K562 (cell line): ENCODE measurements around the gene TMEM187. TPM values are rescaled to one million over a fixed set of nuclear protein-coding genes. Genes with fewer than 3 reads are reported as not detected.
A peak's percentile ranks its signal among the peaks of the same experiment; 100 is the strongest.

Experiments
- BRD4 ChIP-seq: fragments of 200-600 bp; sonication (generic); IDR thresholded peaks from 2 replicates; pipeline ENCODE4 v1.6.1; 2017; ENCODE audit warnings: inconsistent platforms
- CC2D1A ChIP-seq: fragments of 450-650 bp; IDR thresholded peaks from 2 replicates; pipeline ENCODE4 v1.6.1; 2017; ENCODE audit warnings: mild to moderate bottlenecking
- ESRRA ChIP-seq: fragments of 450-650 bp; IDR thresholded peaks from 2 replicates; pipeline ENCODE4 v1.6.1; 2014; ENCODE audit warnings: low read depth, mild to moderate bottlenecking, moderate library complexity, borderline replicate concordance
- HNRNPH1 ChIP-seq: fragments of 200-400 bp; formaldehyde crosslinking; optimal IDR thresholded peaks from 2 replicates; pipeline ENCODE3; 2017; ENCODE audit warnings: low read depth, mild to moderate bottlenecking, low read length, moderate library complexity
- HSF4 ChIP-seq: fragments of 250-450 bp; sonication (Bioruptor Pico); IDR thresholded peaks from 2 replicates; pipeline ENCODE4 v2.1.2; 2022; ENCODE audit warnings: mild to moderate bottlenecking, moderate library complexity, borderline replicate concordance
- KHSRP ChIP-seq: fragments of 450-650 bp; IDR thresholded peaks from 2 replicates; pipeline ENCODE4 v1.6.1; 2017
- MBD2 ChIP-seq: sonication (generic); IDR thresholded peaks from 2 replicates; pipeline ENCODE4 v1.6.1; 2016; ENCODE audit warnings: low read depth, borderline replicate concordance
- MTA3 ChIP-seq: fragments of 450-650 bp; formaldehyde crosslinking; IDR thresholded peaks from 2 replicates; pipeline ENCODE4 v1.6.1; 2017; ENCODE audit warnings: mild to moderate bottlenecking, borderline replicate concordance
- NRF1 ChIP-seq, 2 experiments: fragments of 450-650 bp; IDR thresholded peaks in 1 of 2; conservative IDR thresholded peaks in 1 of 2; 2 replicates each; pipeline ENCODE4 v1.6.1; 2014; ENCODE audit warnings: mild to moderate bottlenecking in 2 of 2
- POLR2AphosphoS2 ChIP-seq: IDR thresholded peaks from 2 replicates; pipeline ENCODE4 v1.6.1; 2012; ENCODE audit warnings: low read length, improper control_type of control experiment
- PRMT5 ChIP-seq: sonication (generic); formaldehyde crosslinking; IDR thresholded peaks from 2 replicates; pipeline ENCODE4 v1.5.0; 2020; ENCODE audit warnings: missing genetic modification reagents
- TEAD1 ChIP-seq, 2 experiments: fragments of 450-650 bp in 1 of 2; sonication (generic) in 1 of 2; formaldehyde crosslinking; IDR thresholded peaks; 2 replicates each; pipeline versions ENCODE4 v1.4.0 to v1.8.0; 2020 to 2022; ENCODE audit warnings: mild to moderate bottlenecking in 2 of 2, missing genetic modification reagents in 1 of 2
- polyA plus RNA-seq, 8 experiments: library from polyadenylated mRNA; depleted of rRNA in 4 of 8; stranded (reverse) in 5 of 8; unstranded in 3 of 8; fragments of >200 nt; fragmentation: Nextera tagmentation in 2 of 8; fragmentation: Illumina TruSeq in 1 of 8; extraction: Ambion mirVana in 2 of 8; extraction: Trizol in 1 of 8; gene quantifications; 2 replicates each; pipeline versions ENCODE4 v1.2.1 to v1.2.3, GENCODE V29; 2011 to 2014; ENCODE audit warnings: inconsistent platforms in 1 of 8, missing spikeins in 1 of 8
- total RNA-seq, 7 experiments: library from RNA; depleted of rRNA in 6 of 7; stranded (reverse); fragments of >200 nt in 6 of 7; fragmentation: Illumina TruSeq in 2 of 7; extraction: Trizol in 2 of 7; gene quantifications; 2 replicates each; pipeline versions ENCODE4 v1.2.1 to v1.2.3, GENCODE V29; 2011 to 2021; ENCODE audit warnings: low replicate concordance in 1 of 7
- TF ChIP-seq, protein P1 (sequence below): fragments of 450-650 bp; IDR thresholded peaks from 2 replicates; pipeline ENCODE4 v1.6.1; 2016; ENCODE audit warnings: mild to moderate bottlenecking, moderate library complexity
- TF ChIP-seq, protein P2 (sequence below): sonication (generic); IDR thresholded peaks from 2 replicates; pipeline ENCODE4 v1.6.1; 2016
- TF ChIP-seq, protein P3 (sequence below): fragments of 450-650 bp; formaldehyde crosslinking; IDR thresholded peaks from 2 replicates; pipeline ENCODE4 v1.4.0; 2020; ENCODE audit warnings: mild to moderate bottlenecking, mixed read lengths

TMEM187 gene
- total and polyA plus RNA-seq, 9 of the 15 experiments (the other 6 are each of a cell fraction or from before 2014, with no cell fraction given): 0.13 to 6.4 (median 1.6) TPM

DNA sequence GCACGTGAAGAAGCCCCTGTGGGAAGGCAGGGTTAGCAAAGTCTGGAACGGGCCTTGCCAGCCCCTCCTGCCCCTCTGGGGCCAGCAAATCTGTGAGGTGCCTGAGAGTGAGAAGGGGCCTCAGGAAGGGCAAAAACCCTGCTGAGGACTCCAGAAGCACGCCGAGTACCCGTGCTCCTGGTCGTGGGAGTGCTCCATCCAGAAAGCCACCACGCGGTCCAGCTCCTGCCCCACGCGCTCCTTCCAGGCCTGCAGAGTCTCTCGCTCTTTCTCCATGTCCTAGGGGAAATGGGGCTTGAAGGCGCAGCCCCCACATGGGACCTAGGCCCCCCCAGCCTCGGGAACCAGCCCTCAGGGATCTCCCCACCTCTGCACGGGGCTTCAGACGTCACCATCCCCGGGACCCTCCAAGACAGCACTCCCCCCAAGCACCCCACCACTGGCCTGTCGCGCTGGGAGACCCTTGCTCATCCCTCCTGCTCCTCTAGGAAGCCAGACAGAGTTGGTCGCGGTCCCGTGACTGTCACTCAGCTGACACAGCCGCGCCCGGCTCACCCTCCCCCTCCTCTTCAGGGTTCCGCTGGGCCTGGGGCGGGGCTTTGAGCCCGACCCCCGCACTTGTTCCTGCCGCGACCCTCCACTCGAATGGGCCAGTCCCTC, 28.3 kb upstream of the TMEM187 start, which contains the start of gene RENBP (continued):
- TF ChIP-seq, protein P1, sequence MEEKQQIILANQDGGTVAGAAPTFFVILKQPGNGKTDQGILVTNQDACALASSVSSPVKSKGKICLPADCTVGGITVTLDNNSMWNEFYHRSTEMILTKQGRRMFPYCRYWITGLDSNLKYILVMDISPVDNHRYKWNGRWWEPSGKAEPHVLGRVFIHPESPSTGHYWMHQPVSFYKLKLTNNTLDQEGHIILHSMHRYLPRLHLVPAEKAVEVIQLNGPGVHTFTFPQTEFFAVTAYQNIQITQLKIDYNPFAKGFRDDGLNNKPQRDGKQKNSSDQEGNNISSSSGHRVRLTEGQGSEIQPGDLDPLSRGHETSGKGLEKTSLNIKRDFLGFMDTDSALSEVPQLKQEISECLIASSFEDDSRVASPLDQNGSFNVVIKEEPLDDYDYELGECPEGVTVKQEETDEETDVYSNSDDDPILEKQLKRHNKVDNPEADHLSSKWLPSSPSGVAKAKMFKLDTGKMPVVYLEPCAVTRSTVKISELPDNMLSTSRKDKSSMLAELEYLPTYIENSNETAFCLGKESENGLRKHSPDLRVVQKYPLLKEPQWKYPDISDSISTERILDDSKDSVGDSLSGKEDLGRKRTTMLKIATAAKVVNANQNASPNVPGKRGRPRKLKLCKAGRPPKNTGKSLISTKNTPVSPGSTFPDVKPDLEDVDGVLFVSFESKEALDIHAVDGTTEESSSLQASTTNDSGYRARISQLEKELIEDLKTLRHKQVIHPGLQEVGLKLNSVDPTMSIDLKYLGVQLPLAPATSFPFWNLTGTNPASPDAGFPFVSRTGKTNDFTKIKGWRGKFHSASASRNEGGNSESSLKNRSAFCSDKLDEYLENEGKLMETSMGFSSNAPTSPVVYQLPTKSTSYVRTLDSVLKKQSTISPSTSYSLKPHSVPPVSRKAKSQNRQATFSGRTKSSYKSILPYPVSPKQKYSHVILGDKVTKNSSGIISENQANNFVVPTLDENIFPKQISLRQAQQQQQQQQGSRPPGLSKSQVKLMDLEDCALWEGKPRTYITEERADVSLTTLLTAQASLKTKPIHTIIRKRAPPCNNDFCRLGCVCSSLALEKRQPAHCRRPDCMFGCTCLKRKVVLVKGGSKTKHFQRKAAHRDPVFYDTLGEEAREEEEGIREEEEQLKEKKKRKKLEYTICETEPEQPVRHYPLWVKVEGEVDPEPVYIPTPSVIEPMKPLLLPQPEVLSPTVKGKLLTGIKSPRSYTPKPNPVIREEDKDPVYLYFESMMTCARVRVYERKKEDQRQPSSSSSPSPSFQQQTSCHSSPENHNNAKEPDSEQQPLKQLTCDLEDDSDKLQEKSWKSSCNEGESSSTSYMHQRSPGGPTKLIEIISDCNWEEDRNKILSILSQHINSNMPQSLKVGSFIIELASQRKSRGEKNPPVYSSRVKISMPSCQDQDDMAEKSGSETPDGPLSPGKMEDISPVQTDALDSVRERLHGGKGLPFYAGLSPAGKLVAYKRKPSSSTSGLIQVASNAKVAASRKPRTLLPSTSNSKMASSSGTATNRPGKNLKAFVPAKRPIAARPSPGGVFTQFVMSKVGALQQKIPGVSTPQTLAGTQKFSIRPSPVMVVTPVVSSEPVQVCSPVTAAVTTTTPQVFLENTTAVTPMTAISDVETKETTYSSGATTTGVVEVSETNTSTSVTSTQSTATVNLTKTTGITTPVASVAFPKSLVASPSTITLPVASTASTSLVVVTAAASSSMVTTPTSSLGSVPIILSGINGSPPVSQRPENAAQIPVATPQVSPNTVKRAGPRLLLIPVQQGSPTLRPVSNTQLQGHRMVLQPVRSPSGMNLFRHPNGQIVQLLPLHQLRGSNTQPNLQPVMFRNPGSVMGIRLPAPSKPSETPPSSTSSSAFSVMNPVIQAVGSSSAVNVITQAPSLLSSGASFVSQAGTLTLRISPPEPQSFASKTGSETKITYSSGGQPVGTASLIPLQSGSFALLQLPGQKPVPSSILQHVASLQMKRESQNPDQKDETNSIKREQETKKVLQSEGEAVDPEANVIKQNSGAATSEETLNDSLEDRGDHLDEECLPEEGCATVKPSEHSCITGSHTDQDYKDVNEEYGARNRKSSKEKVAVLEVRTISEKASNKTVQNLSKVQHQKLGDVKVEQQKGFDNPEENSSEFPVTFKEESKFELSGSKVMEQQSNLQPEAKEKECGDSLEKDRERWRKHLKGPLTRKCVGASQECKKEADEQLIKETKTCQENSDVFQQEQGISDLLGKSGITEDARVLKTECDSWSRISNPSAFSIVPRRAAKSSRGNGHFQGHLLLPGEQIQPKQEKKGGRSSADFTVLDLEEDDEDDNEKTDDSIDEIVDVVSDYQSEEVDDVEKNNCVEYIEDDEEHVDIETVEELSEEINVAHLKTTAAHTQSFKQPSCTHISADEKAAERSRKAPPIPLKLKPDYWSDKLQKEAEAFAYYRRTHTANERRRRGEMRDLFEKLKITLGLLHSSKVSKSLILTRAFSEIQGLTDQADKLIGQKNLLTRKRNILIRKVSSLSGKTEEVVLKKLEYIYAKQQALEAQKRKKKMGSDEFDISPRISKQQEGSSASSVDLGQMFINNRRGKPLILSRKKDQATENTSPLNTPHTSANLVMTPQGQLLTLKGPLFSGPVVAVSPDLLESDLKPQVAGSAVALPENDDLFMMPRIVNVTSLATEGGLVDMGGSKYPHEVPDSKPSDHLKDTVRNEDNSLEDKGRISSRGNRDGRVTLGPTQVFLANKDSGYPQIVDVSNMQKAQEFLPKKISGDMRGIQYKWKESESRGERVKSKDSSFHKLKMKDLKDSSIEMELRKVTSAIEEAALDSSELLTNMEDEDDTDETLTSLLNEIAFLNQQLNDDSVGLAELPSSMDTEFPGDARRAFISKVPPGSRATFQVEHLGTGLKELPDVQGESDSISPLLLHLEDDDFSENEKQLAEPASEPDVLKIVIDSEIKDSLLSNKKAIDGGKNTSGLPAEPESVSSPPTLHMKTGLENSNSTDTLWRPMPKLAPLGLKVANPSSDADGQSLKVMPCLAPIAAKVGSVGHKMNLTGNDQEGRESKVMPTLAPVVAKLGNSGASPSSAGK: peak; percentile 46
- TF ChIP-seq NRF1 (conservative IDR thresholded peaks at IDR 0.05 in 1 of 2, IDR thresholded peaks at IDR 0.05 in 1 of 2) (0 out of 4 replicates have a peak, but pooled peaks have one; percentile 9 to 19), CC2D1A (no peak), POLR2AphosphoS2 (no peak), PRMT5 (CRISPR knock-in tag) (no peak), BRD4 (no peak), MTA3 (no peak), HSF4 (CRISPR knock-in tag) (no peak), TEAD1 (CRISPR knock-in tag; IDR thresholded peaks at IDR 0.05) (no peak), ESRRA (no peak), HNRNPH1 (no peak), KHSRP (no peak), MBD2 (no peak)
- TF ChIP-seq, protein P2, sequence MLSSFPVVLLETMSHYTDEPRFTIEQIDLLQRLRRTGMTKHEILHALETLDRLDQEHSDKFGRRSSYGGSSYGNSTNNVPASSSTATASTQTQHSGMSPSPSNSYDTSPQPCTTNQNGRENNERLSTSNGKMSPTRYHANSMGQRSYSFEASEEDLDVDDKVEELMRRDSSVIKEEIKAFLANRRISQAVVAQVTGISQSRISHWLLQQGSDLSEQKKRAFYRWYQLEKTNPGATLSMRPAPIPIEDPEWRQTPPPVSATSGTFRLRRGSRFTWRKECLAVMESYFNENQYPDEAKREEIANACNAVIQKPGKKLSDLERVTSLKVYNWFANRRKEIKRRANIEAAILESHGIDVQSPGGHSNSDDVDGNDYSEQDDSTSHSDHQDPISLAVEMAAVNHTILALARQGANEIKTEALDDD: no peak
- TF ChIP-seq, protein P3, sequence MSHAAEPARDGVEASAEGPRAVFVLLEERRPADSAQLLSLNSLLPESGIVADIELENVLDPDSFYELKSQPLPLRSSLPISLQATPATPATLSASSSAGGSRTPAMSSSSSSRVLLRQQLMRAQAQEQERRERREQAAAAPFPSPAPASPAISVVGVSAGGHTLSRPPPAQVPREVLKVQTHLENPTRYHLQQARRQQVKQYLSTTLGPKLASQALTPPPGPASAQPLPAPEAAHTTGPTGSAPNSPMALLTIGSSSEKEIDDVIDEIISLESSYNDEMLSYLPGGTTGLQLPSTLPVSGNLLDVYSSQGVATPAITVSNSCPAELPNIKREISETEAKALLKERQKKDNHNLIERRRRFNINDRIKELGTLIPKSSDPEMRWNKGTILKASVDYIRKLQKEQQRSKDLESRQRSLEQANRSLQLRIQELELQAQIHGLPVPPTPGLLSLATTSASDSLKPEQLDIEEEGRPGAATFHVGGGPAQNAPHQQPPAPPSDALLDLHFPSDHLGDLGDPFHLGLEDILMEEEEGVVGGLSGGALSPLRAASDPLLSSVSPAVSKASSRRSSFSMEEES: peak; percentile 58
